Stomach smooth muscle (tissue), 2 donors: ENCODE results near the gene HHAT.

Experiments used
- H3K27ac ChIP-seq: one replicate; pipeline ENCODE4 v1.7.0; 2013; ENCODE audit warnings: mild to moderate bottlenecking, low read length, inconsistent platforms
- H3K27me3 ChIP-seq, 2 donors: one replicate each; pipeline ENCODE4 v1.7.0; 2013; ENCODE audit warnings: low read length in 2 of 2; ENCODE audit not compliant: insufficient read depth in 2 of 2, control insufficient read depth in 1 of 2
- H3K36me3 ChIP-seq, 2 donors: one replicate each; pipeline ENCODE4 v1.7.0; 2013; ENCODE audit warnings: low read length in 2 of 2; ENCODE audit not compliant: control insufficient read depth in 2 of 2, insufficient read depth in 2 of 2
- H3K4me1 ChIP-seq: one replicate; pipeline ENCODE4 v1.7.0; 2013; ENCODE audit warnings: low read length; ENCODE audit not compliant: control insufficient read depth, insufficient read depth
- H3K4me3 ChIP-seq, 2 donors: one replicate each; pipeline ENCODE4 v1.7.0; 2013; ENCODE audit warnings: low read length in 2 of 2
- H3K9ac ChIP-seq, 2 donors: one replicate each; pipeline ENCODE4 v1.7.0; 2013; ENCODE audit warnings: low read length in 2 of 2, mild to moderate bottlenecking in 1 of 2
- H3K9me3 ChIP-seq, 2 donors: one replicate each; pipeline ENCODE4 v1.7.0; 2013; ENCODE audit warnings: low read length in 2 of 2; ENCODE audit not compliant: control insufficient read depth in 2 of 2
- donor health status: healthy.
- donor health status: Pancreatic carcinoma.

The HHAT gene

DNA sequence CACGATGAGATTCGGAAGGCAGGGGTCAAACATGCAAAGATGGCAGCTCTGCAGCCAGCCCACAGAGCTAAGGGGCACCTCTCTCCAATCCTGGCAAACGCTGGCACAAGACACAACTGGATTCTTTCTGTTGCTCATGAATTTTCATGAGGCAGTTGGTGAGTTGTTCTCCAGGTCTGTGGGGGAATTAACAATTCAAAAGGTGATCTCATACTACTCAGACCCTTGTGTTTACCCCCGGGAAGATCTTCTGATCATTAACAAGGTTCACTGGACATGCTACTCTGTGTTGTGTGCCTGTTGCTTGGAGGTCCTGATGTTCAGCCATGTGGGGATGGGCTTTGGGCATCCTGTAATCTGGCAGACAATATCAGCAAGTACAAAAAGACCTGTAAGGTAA lies 128.9 kb downstream of the HHAT start:
- H3K9ac ChIP-seq: no peak overlapping the region
- H3K4me3 ChIP-seq: no peak overlapping the region
- no peak overlapping the region for H3K27ac ChIP-seq
- no peaks in the 10 kb centered on the region for H3K27me3 ChIP-seq
- H3K9me3 ChIP-seq: no peaks in the 10 kb centered on the region
- H3K36me3 ChIP-seq: peaks cover 0 to 2% of the 10 kb centered on the region in 2 donors
- no peaks in the 10 kb centered on the region for H3K4me1 ChIP-seq

DNA sequence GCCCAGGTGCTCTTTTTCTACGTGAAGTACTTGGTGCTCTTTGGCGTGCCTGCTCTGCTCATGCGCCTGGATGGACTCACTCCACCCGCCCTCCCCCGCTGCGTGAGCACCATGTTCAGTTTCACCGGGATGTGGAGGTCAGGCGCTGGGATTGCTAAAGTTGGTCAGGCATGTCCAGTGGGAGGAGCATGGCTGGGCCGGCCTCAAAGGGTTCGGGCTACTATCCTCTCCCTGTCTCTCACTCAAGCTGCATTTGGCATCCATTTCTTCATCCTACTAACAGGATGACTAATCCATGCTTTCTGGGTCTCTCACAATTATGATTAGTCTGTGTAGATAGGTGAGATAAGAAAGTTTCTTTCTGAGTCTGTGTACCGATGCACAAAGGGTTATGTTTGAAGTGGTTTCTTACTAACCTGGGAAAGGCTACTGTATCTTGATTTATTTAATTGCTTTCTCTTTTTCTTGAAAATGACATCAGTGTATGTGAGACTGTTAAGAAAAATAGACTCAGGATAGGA lies 135.9 kb downstream of the HHAT start:
- Histone ChIP-seq H3K4me3 (no peak overlapping the region), H3K27me3 (no peaks in the 10 kb centered on the region), H3K9ac (no peak overlapping the region), H3K4me1 (no peaks in the 10 kb centered on the region), H3K9me3 (no peaks in the 10 kb centered on the region), H3K27ac (no peak overlapping the region), H3K36me3 (peaks cover 0 to 2% of the 10 kb centered on the region in 2 donors)

DNA sequence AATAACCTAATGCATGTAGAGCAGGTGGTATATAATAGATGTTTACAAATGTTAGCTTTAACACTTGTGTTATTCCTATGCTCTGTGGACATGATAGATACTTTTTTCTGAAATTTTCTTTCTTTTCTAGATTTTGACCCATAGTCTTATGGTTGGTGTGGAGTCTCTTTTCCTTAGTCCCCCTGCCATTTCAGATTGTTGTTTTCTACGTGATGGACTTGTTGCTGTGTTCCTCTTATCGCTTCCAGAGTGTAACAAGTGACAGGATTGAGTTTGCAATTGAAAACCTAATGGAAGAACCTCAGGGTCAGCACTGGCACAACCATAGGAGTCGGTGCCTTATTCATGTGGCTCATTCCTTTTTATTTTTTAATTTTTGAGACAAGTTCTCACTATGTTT lies 136.4 kb downstream of the HHAT start:
- peaks cover 0 to 2% of the 10 kb centered on the region in 2 donors for H3K36me3 ChIP-seq
- no peak overlapping the region for H3K4me3 ChIP-seq
- no peaks in the 10 kb centered on the region for H3K9me3 ChIP-seq
- no peak overlapping the region for H3K27ac ChIP-seq
- no peaks in the 10 kb centered on the region for H3K27me3 ChIP-seq
- no peak overlapping the region for H3K9ac ChIP-seq
- no peaks in the 10 kb centered on the region for H3K4me1 ChIP-seq

DNA sequence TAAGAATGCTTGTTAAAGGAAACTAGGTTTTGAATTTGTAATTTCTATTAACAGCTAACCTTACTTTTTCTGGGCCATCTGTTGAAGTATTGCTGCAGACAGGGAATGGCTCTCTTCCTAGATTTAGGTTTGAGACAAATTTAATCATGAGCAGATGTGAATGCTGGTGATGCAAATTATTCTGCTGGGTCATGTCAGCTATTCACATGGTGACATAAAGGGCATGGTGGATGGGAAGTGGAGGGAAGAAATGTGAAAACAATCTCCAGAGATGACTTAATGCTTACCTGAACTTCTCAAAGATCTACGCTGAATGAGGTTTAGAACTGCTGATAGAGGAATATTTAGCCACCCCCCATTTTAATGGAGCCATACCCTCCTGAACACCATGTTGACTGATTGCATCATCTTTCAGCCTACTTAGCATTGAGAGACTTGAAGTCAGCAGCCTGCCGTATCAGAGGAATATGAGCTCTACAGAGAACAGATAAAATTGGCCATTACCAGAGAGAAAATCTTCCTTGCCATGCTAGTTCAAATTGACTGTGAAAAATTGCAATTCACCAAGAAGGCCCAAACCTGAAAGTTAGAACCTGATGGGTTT lies 138.8 kb downstream of the HHAT start:
- Histone ChIP-seq H3K27me3 (no peaks in the 10 kb centered on the region), H3K9me3 (no peaks in the 10 kb centered on the region), H3K4me1 (no peaks in the 10 kb centered on the region), H3K4me3 (no peak overlapping the region), H3K27ac (no peak overlapping the region), H3K9ac (no peak overlapping the region), H3K36me3 (no peaks in the 10 kb centered on the region)

DNA sequence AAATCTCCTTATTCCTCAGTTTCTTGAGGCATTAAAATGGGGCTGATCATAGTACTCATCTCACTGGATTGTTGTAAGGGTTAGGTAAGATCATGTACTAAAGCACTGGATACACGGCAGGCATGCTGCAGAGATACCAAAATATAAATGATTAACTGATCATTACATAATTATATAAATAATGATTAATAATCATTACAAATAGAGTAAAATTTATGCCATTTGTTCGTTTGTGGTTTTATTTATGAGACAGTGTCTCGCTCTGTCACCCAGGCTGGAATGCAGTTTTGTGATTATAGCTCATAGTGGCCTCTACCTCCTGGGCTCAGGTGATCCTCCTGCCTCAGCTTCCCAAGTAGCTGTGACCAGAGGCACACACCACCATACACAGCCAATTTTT lies 140.7 kb downstream of the HHAT start:
- Histone ChIP-seq H3K9me3 (no peaks in the 10 kb centered on the region), H3K9ac (no peak overlapping the region), H3K27ac (no peak overlapping the region), H3K4me3 (no peak overlapping the region), H3K4me1 (no peaks in the 10 kb centered on the region), H3K36me3 (no peaks in the 10 kb centered on the region), H3K27me3 (no peaks in the 10 kb centered on the region)

DNA sequence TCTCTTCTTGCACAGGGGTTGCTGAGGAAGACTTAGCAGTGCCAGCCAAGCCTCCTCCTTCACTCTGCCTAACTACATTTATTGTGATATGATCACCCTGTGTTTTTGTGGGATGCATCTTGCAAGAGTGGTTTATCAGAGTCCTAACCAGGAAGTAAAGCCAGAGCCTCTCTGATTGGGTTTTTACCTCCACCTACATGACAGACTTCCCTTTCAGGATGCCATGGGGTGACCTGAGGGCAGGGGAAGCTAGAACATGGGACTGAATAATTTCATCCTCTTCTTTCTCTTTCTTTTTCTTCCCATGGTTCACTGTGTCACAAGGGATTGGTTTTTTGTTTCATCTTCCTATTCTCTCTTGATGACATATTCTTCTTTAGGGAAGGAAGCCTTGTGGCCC lies 146.6 kb downstream of the HHAT start:
- Histone ChIP-seq H3K9ac (no peak overlapping the region), H3K27ac (no peak overlapping the region), H3K4me3 (no peak overlapping the region), H3K27me3 (no peaks in the 10 kb centered on the region), H3K9me3 (no peaks in the 10 kb centered on the region), H3K36me3 (no peaks in the 10 kb centered on the region), H3K4me1 (no peaks in the 10 kb centered on the region)

DNA sequence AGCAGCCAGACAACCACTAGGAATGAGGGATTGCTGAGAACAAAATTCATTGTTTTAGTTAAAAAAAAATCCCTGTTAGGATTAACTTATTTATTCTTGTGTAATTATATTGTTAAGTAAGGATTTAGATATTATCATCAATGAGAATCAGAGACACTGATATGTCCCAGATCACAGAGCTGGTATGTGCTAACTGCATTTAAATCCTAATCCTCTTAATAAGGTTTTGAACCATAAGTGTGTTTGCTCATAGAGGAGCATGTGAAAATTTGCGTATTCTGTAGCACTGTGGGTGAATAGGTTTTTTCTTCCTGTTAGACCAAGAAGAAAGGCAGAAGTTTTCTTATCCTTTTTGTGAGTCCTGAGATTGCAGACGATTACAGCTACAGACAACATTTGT lies 147.1 kb downstream of the HHAT start:
- Histone ChIP-seq H3K4me3 (no peak overlapping the region), H3K9ac (no peak overlapping the region), H3K27ac (no peak overlapping the region), H3K27me3 (no peaks in the 10 kb centered on the region), H3K9me3 (no peaks in the 10 kb centered on the region), H3K4me1 (no peaks in the 10 kb centered on the region), H3K36me3 (no peaks in the 10 kb centered on the region)

DNA sequence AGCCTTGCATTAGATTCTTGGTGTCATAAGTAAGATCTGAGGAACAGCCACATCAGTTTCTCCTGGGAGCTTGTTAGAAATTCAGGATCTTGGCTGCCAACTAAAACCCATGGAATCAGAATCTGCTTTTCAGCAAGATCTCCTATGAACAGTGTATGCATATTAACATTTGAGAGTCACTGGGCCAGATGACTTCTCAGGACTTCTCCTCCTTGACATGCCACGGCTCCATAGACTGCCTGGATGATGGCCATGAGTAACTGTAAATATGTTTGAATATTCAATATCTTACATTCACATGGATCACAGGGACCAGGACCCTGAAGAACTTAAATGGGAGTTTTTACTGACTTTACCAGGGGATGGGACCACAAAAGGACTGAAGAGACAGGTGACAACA lies 148.0 kb downstream of the HHAT start:
- Histone ChIP-seq H3K27ac (no peak overlapping the region), H3K9ac (no peak overlapping the region), H3K27me3 (no peaks in the 10 kb centered on the region), H3K4me3 (no peak overlapping the region), H3K9me3 (no peaks in the 10 kb centered on the region), H3K4me1 (no peaks in the 10 kb centered on the region), H3K36me3 (no peaks in the 10 kb centered on the region)

DNA sequence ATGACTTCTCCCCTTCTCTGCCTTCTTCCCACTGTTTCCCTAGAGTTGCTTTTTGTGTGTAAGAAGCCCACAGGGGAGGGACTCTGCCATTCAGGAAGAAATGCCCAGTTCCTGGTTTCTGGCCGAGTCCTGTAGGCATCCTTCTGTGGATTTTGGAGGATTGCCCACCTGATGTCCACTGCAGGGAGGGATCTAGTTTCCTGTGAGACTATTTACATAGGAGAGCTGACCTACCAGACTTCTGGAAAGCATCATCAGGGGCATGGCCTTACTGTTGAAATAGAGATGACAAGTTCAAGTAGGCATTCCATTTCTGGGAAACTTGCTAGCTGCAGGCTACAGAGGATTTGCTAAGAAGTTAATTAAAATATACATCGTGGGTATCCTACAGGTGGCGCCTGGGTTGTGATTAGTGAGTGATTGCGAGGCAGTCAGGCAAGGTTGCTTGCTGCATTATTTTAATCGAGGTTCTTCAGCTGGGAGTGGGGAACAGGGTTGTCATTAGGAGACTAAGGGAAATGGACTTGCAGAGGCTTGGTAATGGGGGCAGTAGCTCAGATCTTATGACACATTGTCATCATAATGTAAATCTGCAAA lies 148.7 kb downstream of the HHAT start:
- Histone ChIP-seq H3K36me3 (no peaks in the 10 kb centered on the region), H3K27me3 (no peaks in the 10 kb centered on the region), H3K4me1 (no peaks in the 10 kb centered on the region), H3K9ac (no peak overlapping the region), H3K9me3 (no peaks in the 10 kb centered on the region), H3K4me3 (no peak overlapping the region), H3K27ac (no peak overlapping the region)

DNA sequence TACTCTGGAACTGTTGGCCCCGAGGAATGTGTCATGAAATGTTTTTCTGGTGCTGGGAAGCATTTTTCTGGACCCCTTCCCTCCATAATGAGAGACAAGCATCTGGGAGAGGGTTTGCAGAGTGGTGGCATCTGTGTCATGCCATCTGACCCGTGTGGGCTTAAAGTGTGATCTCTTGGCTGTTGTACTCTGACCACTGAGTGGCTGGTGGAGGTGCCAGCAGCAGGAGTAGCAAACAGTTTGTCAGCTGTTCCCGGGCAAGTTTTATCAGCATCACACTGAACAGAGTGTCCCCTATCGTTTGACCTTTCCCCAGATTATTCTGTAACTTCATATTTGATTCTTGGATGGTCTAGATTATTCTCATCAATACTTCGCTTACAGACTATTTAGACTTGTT lies 150.1 kb downstream of the HHAT start:
- no peaks in the 10 kb centered on the region for H3K27me3 ChIP-seq
- no peak overlapping the region for H3K9ac ChIP-seq

DNA sequence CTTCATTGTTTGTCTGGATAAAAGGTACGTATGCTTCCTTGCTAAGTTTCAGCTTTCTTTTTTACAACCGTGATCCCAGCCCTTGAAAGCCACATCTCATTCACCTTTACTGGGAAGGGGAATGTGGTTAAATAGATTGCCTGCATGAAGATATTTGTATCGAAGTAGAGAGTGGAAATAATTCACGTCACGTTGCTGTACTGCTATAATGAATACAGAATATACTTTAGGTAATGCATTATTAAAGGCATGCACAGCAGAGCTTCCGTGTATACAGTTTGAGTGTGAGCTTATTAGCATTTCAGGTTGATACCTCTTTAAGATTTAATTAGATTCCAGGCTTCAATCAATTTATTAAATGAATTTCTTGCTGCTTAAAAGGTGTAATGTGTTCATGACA lies 153.8 kb downstream of the HHAT start:
- Histone ChIP-seq H3K9me3 (no peaks in the 10 kb centered on the region), H3K9ac (no peak overlapping the region), H3K27ac (no peak overlapping the region), H3K4me1 (no peaks in the 10 kb centered on the region), H3K4me3 (no peak overlapping the region), H3K27me3 (no peaks in the 10 kb centered on the region), H3K36me3 (no peaks in the 10 kb centered on the region)

More for the DNA sequence above, 150.1 kb downstream of the HHAT start:
- Histone ChIP-seq H3K4me3 (no peak overlapping the region), H3K4me1 (no peaks in the 10 kb centered on the region), H3K36me3 (no peaks in the 10 kb centered on the region), H3K27ac (no peak overlapping the region), H3K9me3 (no peaks in the 10 kb centered on the region)
